Measurements from ENCODE around the gene RNF169. TPM values are rescaled to one million over a fixed set of nuclear protein-coding genes. Genes with fewer than 3 reads are reported as not detected.

RNF169 gene
- total RNA-seq, 1 donor from 2014 or later, result 24.0 TPM

- peaks cover 44% of the 10 kb centered on the region for H3K27me3 Mint-ChIP-seq
- H3K4me3 Mint-ChIP-seq (ENCODE audit: low read depth), result no peak overlapping the region
- no peaks in the 10 kb centered on the region for H3K9me3 Mint-ChIP-seq (ENCODE audit: low read depth)
- no peak for TF ChIP-seq CTCF (IDR thresholded peaks at IDR 0.05; ENCODE audit: unreplicated experiment)
- peaks cover 7% of the 10 kb centered on the region for H3K4me1 Mint-ChIP-seq (ENCODE audit: low read depth)
- no peaks in the 10 kb centered on the region for H3K36me3 Mint-ChIP-seq (ENCODE audit: insufficient read depth)
- no peak for DNase-seq (ENCODE audit: low spot score, unreplicated experiment)
- no peak overlapping the region for H3K27ac Mint-ChIP-seq
These were observed 25.1 kb upstream of the RNF169 start for GRCh38 chr11:74723511-74723910.

- no peaks in the 10 kb centered on the region for H3K36me3 Mint-ChIP-seq (ENCODE audit: insufficient read depth)
- H3K9me3 Mint-ChIP-seq (ENCODE audit: low read depth), result no peaks in the 10 kb centered on the region
- no peak overlapping the region for H3K27ac Mint-ChIP-seq
- no peak for DNase-seq (ENCODE audit: low spot score, unreplicated experiment)
- peaks cover 3% of the 10 kb centered on the region for H3K4me1 Mint-ChIP-seq (ENCODE audit: low read depth)
- H3K27me3 Mint-ChIP-seq, result peaks cover 62% of the 10 kb centered on the region
- H3K4me3 Mint-ChIP-seq (ENCODE audit: low read depth), result no peak overlapping the region
- no peak for TF ChIP-seq CTCF (IDR thresholded peaks at IDR 0.05; ENCODE audit: unreplicated experiment)
These were observed 22.9 kb upstream of the RNF169 start for GRCh38 chr11:74725701-74726100.

- H3K4me3 Mint-ChIP-seq (ENCODE audit: low read depth), result no peak overlapping the region
- no peaks in the 10 kb centered on the region for H3K36me3 Mint-ChIP-seq (ENCODE audit: insufficient read depth)
- peak; percentile 90 for TF ChIP-seq CTCF (IDR thresholded peaks at IDR 0.05; ENCODE audit: unreplicated experiment)
- H3K27ac Mint-ChIP-seq, result no peak overlapping the region
- DNase-seq (ENCODE audit: low spot score, unreplicated experiment), result peak; percentile 63
- peaks cover 3% of the 10 kb centered on the region for H3K4me1 Mint-ChIP-seq (ENCODE audit: low read depth)
- no peaks in the 10 kb centered on the region for H3K9me3 Mint-ChIP-seq (ENCODE audit: low read depth)
- H3K27me3 Mint-ChIP-seq, result peaks cover 68% of the 10 kb centered on the region
These were observed 22.0 kb upstream of the RNF169 start for GRCh38 chr11:74726547-74727182.

GRCh38 chr11:74729397-74729796 lies 19.3 kb upstream of the RNF169 start:
- Mint-ChIP-seq H3K27ac (no peak overlapping the region), H3K4me3 (ENCODE audit: low read depth) (no peak overlapping the region), H3K4me1 (ENCODE audit: low read depth) (peaks cover 15% of the 10 kb centered on the region), H3K36me3 (ENCODE audit: insufficient read depth) (no peaks in the 10 kb centered on the region), H3K27me3 (peaks cover 77% of the 10 kb centered on the region), H3K9me3 (ENCODE audit: low read depth) (peaks cover 3% of the 10 kb centered on the region)
- no peak for DNase-seq (ENCODE audit: low spot score, unreplicated experiment)
- TF ChIP-seq CTCF (IDR thresholded peaks at IDR 0.05; ENCODE audit: unreplicated experiment), result no peak

GRCh38 chr11:74730571-74731260 lies 17.9 kb upstream of the RNF169 start:
- Mint-ChIP-seq H3K36me3 (ENCODE audit: insufficient read depth) (no peaks in the 10 kb centered on the region), H3K9me3 (ENCODE audit: low read depth) (peaks cover 3% of the 10 kb centered on the region), H3K4me3 (ENCODE audit: low read depth) (peak overlapping the region; percentile 70), H3K4me1 (ENCODE audit: low read depth) (peaks cover 21% of the 10 kb centered on the region), H3K27ac (peak overlapping the region; percentile 29), H3K27me3 (peaks cover 67% of the 10 kb centered on the region)
- no peak for TF ChIP-seq CTCF (IDR thresholded peaks at IDR 0.05; ENCODE audit: unreplicated experiment)
- no peak for DNase-seq (ENCODE audit: low spot score, unreplicated experiment)
